HG02642 (cell line): ENCODE measurements around the gene CD200R1L.

ENCODE experiments used
- ATAC-seq: cut with Tn5 transposase; IDR thresholded peaks from one replicate; pipeline ENCODE4 v1.9.1; 2021; ENCODE audit warnings: mild to moderate bottlenecking; ENCODE audit not compliant: unreplicated experiment, poor library complexity

The CD200R1L gene

DNA sequence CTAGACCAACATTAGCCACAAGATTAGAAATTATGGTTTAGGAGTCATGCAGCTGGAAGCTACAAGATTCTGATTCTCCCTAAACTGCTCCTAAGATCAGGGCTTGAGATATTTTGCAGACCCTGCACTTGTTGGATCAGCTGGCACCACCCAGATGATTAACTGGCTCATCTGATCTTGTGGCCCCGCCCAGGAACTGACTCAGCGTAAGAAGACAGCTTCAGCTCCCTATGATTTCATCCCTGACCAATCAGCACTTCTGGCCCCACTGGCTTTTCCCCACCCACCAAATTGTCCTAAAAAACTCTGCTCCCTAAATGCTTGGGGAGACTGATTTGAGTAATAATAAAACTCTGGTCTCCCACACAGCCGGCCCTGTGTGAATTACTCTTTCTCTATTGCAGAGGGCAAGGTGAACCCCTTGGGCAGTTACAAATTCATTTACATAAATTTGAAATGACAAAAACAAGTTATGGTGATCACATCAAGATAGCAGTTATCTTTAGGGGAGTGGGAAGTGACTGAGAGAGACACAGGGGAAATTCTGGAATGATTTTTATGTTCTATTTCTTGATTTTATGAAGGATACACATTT lies 76.5 kb downstream of the CD200R1L start:
- ATAC-seq: no peak

DNA sequence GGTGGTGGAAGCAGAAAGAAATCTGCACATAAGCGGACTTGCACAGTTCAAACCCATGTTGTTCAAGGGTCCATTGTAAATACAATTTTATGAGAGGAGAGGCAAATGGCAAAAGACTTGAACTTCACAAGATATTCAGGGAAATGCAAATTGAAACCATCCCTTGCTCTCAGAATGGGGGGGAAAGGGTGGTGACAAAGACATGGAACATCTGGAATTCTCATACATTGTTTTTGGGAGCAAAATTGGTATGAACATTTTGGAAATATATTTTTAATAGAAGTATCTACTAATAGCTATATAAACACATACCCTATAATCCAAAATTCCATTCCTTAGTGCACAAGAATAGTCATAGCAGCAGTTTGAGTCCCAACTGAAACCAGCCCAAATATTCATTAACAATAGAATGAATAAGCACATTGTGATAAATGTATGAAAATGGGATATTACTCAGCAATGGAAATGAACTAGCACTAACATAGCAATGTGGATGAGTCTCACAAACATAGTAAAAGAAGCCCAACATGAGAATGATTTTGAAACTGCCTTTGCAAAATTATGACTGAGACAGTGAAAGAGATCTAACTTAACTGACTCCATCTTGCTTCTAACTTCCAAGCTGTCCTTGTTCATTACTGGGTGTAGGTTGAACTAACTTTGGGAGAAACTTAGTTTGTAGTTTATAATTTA lies 77.2 kb downstream of the CD200R1L start:
- ATAC-seq: no peak

DNA sequence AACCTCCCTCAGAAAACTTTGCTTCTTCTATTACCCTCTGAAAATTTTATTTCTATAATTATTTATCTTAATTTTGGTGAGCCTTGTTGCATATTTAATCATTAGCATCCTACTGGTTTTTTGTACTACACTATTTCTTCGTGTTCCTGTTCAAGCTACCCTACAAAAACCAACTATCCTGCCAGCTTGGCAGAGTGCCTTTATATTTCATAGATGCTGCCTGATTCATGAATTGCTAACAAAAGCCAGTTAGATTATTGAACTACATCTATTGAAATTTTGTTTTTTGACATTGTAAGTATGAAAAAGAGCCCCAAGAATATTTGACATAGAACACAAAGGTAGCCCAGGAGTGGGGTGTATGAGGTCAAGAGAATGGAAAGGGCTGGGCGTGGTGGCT lies 78.9 kb downstream of the CD200R1L start:
- no peak for ATAC-seq

DNA sequence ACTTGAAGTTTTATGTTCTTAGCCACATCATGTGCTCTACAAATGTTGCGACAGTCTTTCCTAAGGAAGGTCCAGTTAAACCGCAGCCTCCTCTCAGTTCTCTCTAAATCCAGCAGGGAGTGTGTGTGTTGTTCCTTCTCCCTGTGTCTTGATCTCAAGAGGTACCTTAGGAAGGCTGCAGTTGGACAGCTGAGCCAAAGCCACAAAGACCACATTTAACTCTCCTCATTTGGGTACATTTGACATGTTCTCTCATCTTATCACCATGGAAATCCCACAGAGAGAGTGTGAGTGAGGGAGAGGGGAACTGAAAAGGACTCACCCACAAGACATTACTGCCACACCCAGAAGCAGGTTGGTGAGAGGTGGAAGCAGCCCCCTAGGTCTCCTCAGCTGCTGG lies 79.5 kb downstream of the CD200R1L start:
- ATAC-seq: peak; percentile 74
